WTC11 (cell line): ENCODE data around the gene BACE2. TPM values are rescaled to one million over a fixed set of nuclear protein-coding genes. Genes with fewer than 3 reads are reported as not detected.

Experiments used
- ATAC-seq: fragments of 200-7000 bp; cut with Tn5 transposase; 2 replicates; pipeline ENCODE4 v1.10.0; 2021; ENCODE audit warnings: mild to moderate bottlenecking, moderate library complexity
- CTCF ChIA-PET: fragments of 300-600 bp; sonication (Branson Sonifier 250); formaldehyde crosslinking; loops from one replicate; lab custom pipeline; 2021; ENCODE audit warnings: antibody characterized with exemption; lab: Charles Lee
- POLR2A ChIA-PET: fragments of 350-600 bp; sonication (Branson Sonifier 250); formaldehyde crosslinking; loops from one replicate; lab custom pipeline; 2021; ENCODE audit warnings: antibody characterized with exemption; lab: Charles Lee
- DNase-seq: peaks from one replicate; pipeline ENCODE4 v3.0.0; 2021; ENCODE audit warnings: low spot score
- H3K27ac Mint-ChIP-seq: 2 replicates; pipeline ENCODE4 v1.8.0; 2021; ENCODE audit warnings: mixed read lengths
- H3K27me3 Mint-ChIP-seq: 2 replicates; pipeline ENCODE4 v1.8.0; 2021; ENCODE audit warnings: low read depth, mild to moderate bottlenecking, moderate library complexity, mixed read lengths
- H3K36me3 Mint-ChIP-seq: 2 replicates; pipeline ENCODE4 v1.8.0; 2021; ENCODE audit warnings: mixed read lengths
- H3K4me1 Mint-ChIP-seq: 2 replicates; pipeline ENCODE4 v1.8.0; 2022; ENCODE audit warnings: mixed read lengths
- H3K4me3 Mint-ChIP-seq: 2 replicates; pipeline ENCODE4 v1.8.0; 2021; ENCODE audit warnings: mild to moderate bottlenecking, moderate library complexity, mixed read lengths
- H3K9me3 Mint-ChIP-seq: 2 replicates; pipeline ENCODE4 v1.8.0; 2021; ENCODE audit warnings: mixed read lengths
- CREM ChIP-seq: sonication (generic); formaldehyde crosslinking; IDR thresholded peaks from 2 replicates; pipeline ENCODE4 v1.8.1; 2022; ENCODE audit warnings: mild to moderate bottlenecking, missing genetic modification reagents, moderate library complexity
- FOXJ3 ChIP-seq: sonication (generic); formaldehyde crosslinking; IDR thresholded peaks from 2 replicates; pipeline ENCODE4 v1.9.0; 2021; ENCODE audit warnings: missing genetic modification reagents, mild to moderate bottlenecking, borderline replicate concordance
- MYBL2 ChIP-seq: sonication (generic); formaldehyde crosslinking; IDR thresholded peaks from 2 replicates; pipeline ENCODE4 v1.8.1; 2023; ENCODE audit warnings: mild to moderate bottlenecking, moderate library complexity, missing genetic modification reagents
- NR1H2 ChIP-seq: sonication (generic); formaldehyde crosslinking; IDR thresholded peaks from 2 replicates; pipeline ENCODE4 v1.9.0; 2021; ENCODE audit warnings: mild to moderate bottlenecking, moderate library complexity, missing genetic modification reagents
- SOX15 ChIP-seq: fragments of 250-450 bp; sonication (Bioruptor Pico); IDR thresholded peaks from 2 replicates; pipeline ENCODE4 v1.9.0; 2021; ENCODE audit warnings: mild to moderate bottlenecking
- SP1 ChIP-seq: sonication (generic); formaldehyde crosslinking; conservative IDR thresholded peaks from 2 replicates; pipeline ENCODE4 v1.8.1; 2022; ENCODE audit warnings: missing genetic modification reagents
- TEAD4 ChIP-seq: sonication (generic); formaldehyde crosslinking; IDR thresholded peaks from 2 replicates; pipeline ENCODE4 v1.8.0; 2022; ENCODE audit warnings: mild to moderate bottlenecking, missing genetic modification reagents
- total RNA-seq: library from RNA; stranded (reverse); gene quantifications from 3 replicates; pipeline ENCODE4 v1.2.3, GENCODE V29; 2021
- TF ChIP-seq, protein P1 (sequence below): fragments of 200-600 bp; IDR thresholded peaks from 2 replicates; pipeline ENCODE4 v1.8.0; 2022; ENCODE audit warnings: antibody characterized with exemption
- TF ChIP-seq, protein P2 (sequence below): sonication (generic); formaldehyde crosslinking; conservative IDR thresholded peaks from 2 replicates; pipeline ENCODE4 v1.8.1; 2022; ENCODE audit warnings: mild to moderate bottlenecking, missing genetic modification reagents
- TF ChIP-seq, protein P3 (sequence below): sonication (generic); formaldehyde crosslinking; IDR thresholded peaks from 2 replicates; pipeline ENCODE4 v1.8.1; 2022; ENCODE audit warnings: mild to moderate bottlenecking, missing genetic modification reagents, moderate library complexity, borderline replicate concordance
- TF ChIP-seq, protein P4 (sequence below): sonication (generic); formaldehyde crosslinking; IDR thresholded peaks from 2 replicates; pipeline ENCODE4 v1.8.0; 2022; ENCODE audit warnings: mild to moderate bottlenecking, missing genetic modification reagents
- TF ChIP-seq, protein P5 (sequence below): sonication (generic); formaldehyde crosslinking; IDR thresholded peaks from 2 replicates; pipeline ENCODE4 v1.8.0; 2023; ENCODE audit warnings: mild to moderate bottlenecking, missing genetic modification reagents
- TF ChIP-seq, protein P6 (sequence below): sonication (generic); formaldehyde crosslinking; IDR thresholded peaks from 2 replicates; pipeline ENCODE4 v1.8.0; 2022; ENCODE audit warnings: mild to moderate bottlenecking, missing genetic modification reagents

BACE2 gene
- total RNA-seq, 1 experiment from 2014 or later, result 9.8 TPM

DNA sequence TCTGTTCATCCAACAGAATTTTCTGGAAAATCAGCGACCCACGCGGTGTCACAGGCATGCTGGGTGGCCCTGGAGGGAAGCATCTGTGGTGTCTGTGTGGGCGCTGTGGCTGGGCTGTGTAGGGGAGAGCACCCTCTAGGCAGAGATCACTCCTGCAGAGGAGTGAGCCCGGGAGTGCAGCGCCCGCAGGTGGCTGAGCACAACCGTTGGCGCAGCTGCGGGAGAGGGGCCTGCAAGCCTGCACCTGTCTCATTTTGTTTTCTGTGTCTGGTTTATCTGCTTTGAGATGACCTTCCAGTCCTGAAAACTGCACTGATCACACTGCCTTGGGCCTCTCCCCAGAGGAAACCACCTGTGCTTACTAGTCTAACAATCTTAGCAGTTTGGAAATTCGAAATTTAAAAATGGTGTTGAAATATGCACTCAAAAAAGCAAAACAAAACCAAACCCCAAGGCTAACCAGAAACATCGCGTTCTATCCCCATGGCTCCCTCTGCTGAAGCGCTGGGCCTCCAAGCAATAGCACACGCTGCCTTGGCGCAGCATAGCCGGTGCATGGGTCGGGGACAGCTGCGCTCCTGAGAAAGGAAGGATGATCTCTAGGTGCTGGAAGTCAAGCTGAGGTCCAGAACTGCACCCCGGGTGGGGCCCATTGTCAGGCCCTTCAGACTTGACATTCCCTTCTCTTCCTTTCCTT, 153.4 kb downstream of the BACE2 start:
- CTCF ChIA-PET, result interaction anchor here (0.8 to 3.9 kb wide), 2 partner anchors 29 to 38 kb away, joined by 3 to 23 read pairs; no protein-coding TSS in a partner anchor
- H3K27me3 Mint-ChIP-seq, result peaks cover 10% of the 10 kb centered on the region

DNA sequence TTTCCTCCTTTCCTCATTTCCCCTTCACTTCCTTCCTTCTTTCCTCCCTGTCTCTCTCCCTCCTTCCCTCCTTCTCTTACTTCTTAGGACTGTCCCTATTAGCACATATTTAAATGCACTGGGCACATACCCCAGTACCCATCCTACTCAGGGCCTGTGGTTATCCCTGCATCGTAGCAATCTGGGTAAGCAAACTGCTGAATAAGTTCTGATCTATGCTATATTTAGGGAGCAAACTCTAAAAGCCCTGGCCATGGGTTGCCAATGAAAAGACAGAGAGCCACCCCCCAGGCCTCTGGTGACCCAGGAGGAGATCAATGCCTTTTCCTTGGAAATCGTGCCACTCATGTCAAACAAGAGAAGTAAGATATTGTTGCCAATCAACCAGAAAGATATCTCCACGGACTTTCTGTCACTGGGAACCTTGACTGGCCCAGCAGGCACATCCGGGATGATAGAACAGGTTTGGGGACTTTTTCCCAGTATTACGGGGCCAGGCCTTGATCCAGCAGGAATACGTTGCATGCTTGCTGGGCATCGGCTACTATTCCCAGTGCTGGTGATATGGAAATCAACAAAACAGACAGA, 154.0 kb downstream of the BACE2 start:
- ATAC-seq, result no peak
- DNase-seq, result no peak
- Mint-ChIP-seq H3K36me3 (no peaks in the 10 kb centered on the region), H3K4me3 (no peak overlapping the region), H3K4me1 (peaks cover 24% of the 10 kb centered on the region), H3K27ac (no peak overlapping the region), H3K27me3 (peaks cover 10% of the 10 kb centered on the region), H3K9me3 (no peaks in the 10 kb centered on the region)
- POLR2A ChIA-PET, result no interaction called here
- CTCF ChIA-PET, result interaction anchor here (1.6 to 3.9 kb wide), 2 partner anchors 37 to 39 kb away, joined by 5 to 23 read pairs; no protein-coding TSS in a partner anchor
- TF ChIP-seq, protein P1, sequence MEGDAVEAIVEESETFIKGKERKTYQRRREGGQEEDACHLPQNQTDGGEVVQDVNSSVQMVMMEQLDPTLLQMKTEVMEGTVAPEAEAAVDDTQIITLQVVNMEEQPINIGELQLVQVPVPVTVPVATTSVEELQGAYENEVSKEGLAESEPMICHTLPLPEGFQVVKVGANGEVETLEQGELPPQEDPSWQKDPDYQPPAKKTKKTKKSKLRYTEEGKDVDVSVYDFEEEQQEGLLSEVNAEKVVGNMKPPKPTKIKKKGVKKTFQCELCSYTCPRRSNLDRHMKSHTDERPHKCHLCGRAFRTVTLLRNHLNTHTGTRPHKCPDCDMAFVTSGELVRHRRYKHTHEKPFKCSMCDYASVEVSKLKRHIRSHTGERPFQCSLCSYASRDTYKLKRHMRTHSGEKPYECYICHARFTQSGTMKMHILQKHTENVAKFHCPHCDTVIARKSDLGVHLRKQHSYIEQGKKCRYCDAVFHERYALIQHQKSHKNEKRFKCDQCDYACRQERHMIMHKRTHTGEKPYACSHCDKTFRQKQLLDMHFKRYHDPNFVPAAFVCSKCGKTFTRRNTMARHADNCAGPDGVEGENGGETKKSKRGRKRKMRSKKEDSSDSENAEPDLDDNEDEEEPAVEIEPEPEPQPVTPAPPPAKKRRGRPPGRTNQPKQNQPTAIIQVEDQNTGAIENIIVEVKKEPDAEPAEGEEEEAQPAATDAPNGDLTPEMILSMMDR, result no peak
- TF ChIP-seq FOXJ3 (CRISPR knock-in tag), result no peak
- TF ChIP-seq SP1, result no peak
- TF ChIP-seq TEAD4, result no peak

More for the DNA sequence above, 153.4 kb downstream of the BACE2 start:
- H3K9me3 Mint-ChIP-seq, result no peaks in the 10 kb centered on the region
- DNase-seq (no peak), ATAC-seq (no peak)
- H3K27ac Mint-ChIP-seq, result no peak overlapping the region
- peaks cover 24% of the 10 kb centered on the region for H3K4me1 Mint-ChIP-seq
- H3K4me3 Mint-ChIP-seq, result no peak overlapping the region
- TF ChIP-seq NR1H2 (CRISPR knock-in tag) (no peak), SOX15 (no peak), FOXJ3 (CRISPR knock-in tag) (no peak), MYBL2 (CRISPR knock-in tag) (no peak), CREM (no peak)
- TF ChIP-seq, protein P2, sequence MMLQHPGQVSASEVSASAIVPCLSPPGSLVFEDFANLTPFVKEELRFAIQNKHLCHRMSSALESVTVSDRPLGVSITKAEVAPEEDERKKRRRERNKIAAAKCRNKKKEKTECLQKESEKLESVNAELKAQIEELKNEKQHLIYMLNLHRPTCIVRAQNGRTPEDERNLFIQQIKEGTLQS (CRISPR knock-in tag), result no peak
- TF ChIP-seq, protein P3, sequence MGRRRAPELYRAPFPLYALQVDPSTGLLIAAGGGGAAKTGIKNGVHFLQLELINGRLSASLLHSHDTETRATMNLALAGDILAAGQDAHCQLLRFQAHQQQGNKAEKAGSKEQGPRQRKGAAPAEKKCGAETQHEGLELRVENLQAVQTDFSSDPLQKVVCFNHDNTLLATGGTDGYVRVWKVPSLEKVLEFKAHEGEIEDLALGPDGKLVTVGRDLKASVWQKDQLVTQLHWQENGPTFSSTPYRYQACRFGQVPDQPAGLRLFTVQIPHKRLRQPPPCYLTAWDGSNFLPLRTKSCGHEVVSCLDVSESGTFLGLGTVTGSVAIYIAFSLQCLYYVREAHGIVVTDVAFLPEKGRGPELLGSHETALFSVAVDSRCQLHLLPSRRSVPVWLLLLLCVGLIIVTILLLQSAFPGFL (CRISPR knock-in tag), result no peak
- TF ChIP-seq, protein P4, sequence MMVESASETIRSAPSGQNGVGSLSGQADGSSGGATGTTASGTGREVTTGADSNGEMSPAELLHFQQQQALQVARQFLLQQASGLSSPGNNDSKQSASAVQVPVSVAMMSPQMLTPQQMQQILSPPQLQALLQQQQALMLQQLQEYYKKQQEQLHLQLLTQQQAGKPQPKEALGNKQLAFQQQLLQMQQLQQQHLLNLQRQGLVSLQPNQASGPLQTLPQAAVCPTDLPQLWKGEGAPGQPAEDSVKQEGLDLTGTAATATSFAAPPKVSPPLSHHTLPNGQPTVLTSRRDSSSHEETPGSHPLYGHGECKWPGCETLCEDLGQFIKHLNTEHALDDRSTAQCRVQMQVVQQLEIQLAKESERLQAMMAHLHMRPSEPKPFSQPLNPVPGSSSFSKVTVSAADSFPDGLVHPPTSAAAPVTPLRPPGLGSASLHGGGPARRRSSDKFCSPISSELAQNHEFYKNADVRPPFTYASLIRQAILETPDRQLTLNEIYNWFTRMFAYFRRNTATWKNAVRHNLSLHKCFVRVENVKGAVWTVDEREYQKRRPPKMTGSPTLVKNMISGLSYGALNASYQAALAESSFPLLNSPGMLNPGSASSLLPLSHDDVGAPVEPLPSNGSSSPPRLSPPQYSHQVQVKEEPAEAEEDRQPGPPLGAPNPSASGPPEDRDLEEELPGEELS (CRISPR knock-in tag), result no peak
- TF ChIP-seq, protein P5, sequence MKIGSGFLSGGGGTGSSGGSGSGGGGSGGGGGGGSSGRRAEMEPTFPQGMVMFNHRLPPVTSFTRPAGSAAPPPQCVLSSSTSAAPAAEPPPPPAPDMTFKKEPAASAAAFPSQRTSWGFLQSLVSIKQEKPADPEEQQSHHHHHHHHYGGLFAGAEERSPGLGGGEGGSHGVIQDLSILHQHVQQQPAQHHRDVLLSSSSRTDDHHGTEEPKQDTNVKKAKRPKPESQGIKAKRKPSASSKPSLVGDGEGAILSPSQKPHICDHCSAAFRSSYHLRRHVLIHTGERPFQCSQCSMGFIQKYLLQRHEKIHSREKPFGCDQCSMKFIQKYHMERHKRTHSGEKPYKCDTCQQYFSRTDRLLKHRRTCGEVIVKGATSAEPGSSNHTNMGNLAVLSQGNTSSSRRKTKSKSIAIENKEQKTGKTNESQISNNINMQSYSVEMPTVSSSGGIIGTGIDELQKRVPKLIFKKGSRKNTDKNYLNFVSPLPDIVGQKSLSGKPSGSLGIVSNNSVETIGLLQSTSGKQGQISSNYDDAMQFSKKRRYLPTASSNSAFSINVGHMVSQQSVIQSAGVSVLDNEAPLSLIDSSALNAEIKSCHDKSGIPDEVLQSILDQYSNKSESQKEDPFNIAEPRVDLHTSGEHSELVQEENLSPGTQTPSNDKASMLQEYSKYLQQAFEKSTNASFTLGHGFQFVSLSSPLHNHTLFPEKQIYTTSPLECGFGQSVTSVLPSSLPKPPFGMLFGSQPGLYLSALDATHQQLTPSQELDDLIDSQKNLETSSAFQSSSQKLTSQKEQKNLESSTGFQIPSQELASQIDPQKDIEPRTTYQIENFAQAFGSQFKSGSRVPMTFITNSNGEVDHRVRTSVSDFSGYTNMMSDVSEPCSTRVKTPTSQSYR (CRISPR knock-in tag), result no peak
- TF ChIP-seq, protein P6, sequence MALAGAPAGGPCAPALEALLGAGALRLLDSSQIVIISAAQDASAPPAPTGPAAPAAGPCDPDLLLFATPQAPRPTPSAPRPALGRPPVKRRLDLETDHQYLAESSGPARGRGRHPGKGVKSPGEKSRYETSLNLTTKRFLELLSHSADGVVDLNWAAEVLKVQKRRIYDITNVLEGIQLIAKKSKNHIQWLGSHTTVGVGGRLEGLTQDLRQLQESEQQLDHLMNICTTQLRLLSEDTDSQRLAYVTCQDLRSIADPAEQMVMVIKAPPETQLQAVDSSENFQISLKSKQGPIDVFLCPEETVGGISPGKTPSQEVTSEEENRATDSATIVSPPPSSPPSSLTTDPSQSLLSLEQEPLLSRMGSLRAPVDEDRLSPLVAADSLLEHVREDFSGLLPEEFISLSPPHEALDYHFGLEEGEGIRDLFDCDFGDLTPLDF (CRISPR knock-in tag), result no peak
- POLR2A ChIA-PET, result no interaction called here
- no peaks in the 10 kb centered on the region for H3K36me3 Mint-ChIP-seq
